ENCODE measurements around the gene DYNLT2. TPM values are rescaled to one million over a fixed set of nuclear protein-coding genes. Genes with fewer than 3 reads are reported as not detected.

Gene DYNLT2
- total and polyA plus RNA-seq, 2 of the 13 experiments (the other 11 are each of a cell fraction or from before 2014, with no cell fraction given): 2.1 to 4.3 TPM

- TF ChIP-seq, protein P1, sequence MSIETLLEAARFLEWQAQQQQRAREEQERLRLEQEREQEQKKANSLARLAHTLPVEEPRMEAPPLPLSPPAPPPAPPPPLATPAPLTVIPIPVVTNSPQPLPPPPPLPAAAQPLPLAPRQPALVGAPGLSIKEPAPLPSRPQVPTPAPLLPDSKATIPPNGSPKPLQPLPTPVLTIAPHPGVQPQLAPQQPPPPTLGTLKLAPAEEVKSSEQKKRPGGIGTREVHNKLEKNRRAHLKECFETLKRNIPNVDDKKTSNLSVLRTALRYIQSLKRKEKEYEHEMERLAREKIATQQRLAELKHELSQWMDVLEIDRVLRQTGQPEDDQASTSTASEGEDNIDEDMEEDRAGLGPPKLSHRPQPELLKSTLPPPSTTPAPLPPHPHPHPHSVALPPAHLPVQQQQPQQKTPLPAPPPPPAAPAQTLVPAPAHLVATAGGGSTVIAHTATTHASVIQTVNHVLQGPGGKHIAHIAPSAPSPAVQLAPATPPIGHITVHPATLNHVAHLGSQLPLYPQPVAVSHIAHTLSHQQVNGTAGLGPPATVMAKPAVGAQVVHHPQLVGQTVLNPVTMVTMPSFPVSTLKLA (IDR thresholded peaks at IDR 0.05): peak; percentile 54
- no peak for TF ChIP-seq NR3C1 (CRISPR knock-in tag; IDR thresholded peaks at IDR 0.05)
- peak; percentile 85 for TF ChIP-seq FOXP1 (IDR thresholded peaks at IDR 0.05)
- TF ChIP-seq FOXP1 (CRISPR knock-in tag; IDR thresholded peaks at IDR 0.05): peak; percentile 28; the same call in 1 of the 2 replicates
- 0 out of 2 replicates have a peak, but pooled peaks have one; percentile 36 for TF ChIP-seq LCORL (IDR thresholded peaks at IDR 0.05)
- no peak for TF ChIP-seq LCORL (CRISPR knock-in tag; IDR thresholded peaks at IDR 0.05)
- peak; percentile 35; the same call in 1 of the 2 replicates for TF ChIP-seq SALL1 (CRISPR knock-in tag; IDR thresholded peaks at IDR 0.05)
- TF ChIP-seq ZNF703 (CRISPR knock-in tag; IDR thresholded peaks at IDR 0.05; ENCODE audit: borderline replicate concordance): no peak
- TF ChIP-seq SOX6 (IDR thresholded peaks at IDR 0.05): peak; percentile 22; the same call in 1 of the 2 replicates
- TF ChIP-seq SOX6 (CRISPR knock-in tag; IDR thresholded peaks at IDR 0.05): 0 out of 2 replicates have a peak, but pooled peaks have one; percentile 28
- TF ChIP-seq TCF12 (IDR thresholded peaks at IDR 0.05): no peak
- no peak for TF ChIP-seq TCF12 (CRISPR knock-in tag; IDR thresholded peaks at IDR 0.05)
- TF ChIP-seq ZNF589 (CRISPR knock-in tag; conservative IDR thresholded peaks at IDR 0.05): peak; percentile 67; the same call in 1 of the 2 replicates
- TF ChIP-seq GATAD2A (CRISPR knock-in tag; IDR thresholded peaks at IDR 0.05): peak; percentile 71
- TF ChIP-seq ZNF282 (IDR thresholded peaks at IDR 0.05; ENCODE audit: partially characterized antibody): peak; percentile 48
- TF ChIP-seq NONO (IDR thresholded peaks at IDR 0.05): 0 out of 2 replicates have a peak, but pooled peaks have one; percentile 18
- TF ChIP-seq NONO (CRISPR knock-in tag; conservative IDR thresholded peaks at IDR 0.05): 0 out of 2 replicates have a peak, but pooled peaks have one; percentile 36
Observed at GRCh38 chr6:169766921-169767736, 15.8 kb upstream of the DYNLT2 start (continued).

All from HepG2 (cell line).